HG03064 (cell line): ENCODE measurements around the gene RNF130.
"Not testable (repeated sequence)": the region's sequence is repeated elsewhere in the genome, so short reads cannot be mapped to it uniquely, and the experiment has no call there.

Source experiments
- ATAC-seq: cut with Tn5 transposase; IDR thresholded peaks from one replicate; pipeline ENCODE4 v1.9.1; 2021; ENCODE audit warnings: low read depth; ENCODE audit not compliant: unreplicated experiment

Gene RNF130

GRCh38 chr5:180026734-180027458 is 44.7 kb downstream of the RNF130 start:
- no peak for ATAC-seq

DNA sequence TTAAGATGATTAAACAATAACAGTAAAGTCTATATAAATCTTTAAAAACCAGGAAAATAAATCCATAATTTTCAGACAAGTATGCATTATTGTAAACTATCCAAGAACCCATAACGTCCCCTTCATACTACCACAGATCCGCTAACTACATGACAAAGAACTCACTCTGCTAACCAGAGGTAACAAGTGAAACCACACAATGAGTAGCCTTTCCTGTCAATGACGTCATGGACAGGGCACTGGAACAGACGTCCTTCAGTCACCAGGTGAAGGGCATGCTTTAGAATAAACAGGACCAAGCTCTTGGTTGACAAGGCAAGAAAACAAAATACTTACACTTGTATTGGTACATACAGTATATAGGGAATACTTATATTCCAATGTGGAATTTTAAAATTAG is 45.2 kb downstream of the RNF130 start:
- no peak for ATAC-seq

DNA sequence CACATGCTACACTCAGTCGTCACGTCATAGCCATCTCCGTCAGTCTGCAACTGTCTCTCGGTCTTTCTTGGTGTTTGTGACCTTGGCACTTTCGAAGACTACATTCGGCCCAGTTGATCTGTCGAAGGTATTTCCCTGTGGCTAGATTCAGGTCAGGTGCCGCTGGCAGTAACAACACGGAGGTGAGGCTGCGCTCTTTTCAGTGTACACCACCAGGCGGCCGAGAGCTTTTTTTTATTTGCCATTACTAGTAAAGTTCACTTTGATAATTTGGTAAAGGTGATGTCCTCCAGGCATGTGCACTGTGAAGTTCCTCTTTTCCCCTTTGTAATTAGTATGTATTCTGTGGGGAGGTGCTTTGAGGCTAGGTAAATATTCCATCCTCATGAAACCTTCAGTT is 49.7 kb downstream of the RNF130 start:
- no peak for ATAC-seq

GRCh38 chr5:180020176-180020575 is 51.4 kb downstream of the RNF130 start:
- ATAC-seq, result no peak

- no peak for ATAC-seq
These were observed 53.1 kb downstream of the RNF130 start for GRCh38 chr5:180018347-180019060.

GRCh38 chr5:180015523-180015922 is 56.0 kb downstream of the RNF130 start:
- ATAC-seq, result not testable (repeated sequence)

GRCh38 chr5:180013678-180014077 is 57.9 kb downstream of the RNF130 start:
- no peak for ATAC-seq

- no peak for ATAC-seq
These were observed 59.2 kb downstream of the RNF130 start for GRCh38 chr5:180012316-180012715.

DNA sequence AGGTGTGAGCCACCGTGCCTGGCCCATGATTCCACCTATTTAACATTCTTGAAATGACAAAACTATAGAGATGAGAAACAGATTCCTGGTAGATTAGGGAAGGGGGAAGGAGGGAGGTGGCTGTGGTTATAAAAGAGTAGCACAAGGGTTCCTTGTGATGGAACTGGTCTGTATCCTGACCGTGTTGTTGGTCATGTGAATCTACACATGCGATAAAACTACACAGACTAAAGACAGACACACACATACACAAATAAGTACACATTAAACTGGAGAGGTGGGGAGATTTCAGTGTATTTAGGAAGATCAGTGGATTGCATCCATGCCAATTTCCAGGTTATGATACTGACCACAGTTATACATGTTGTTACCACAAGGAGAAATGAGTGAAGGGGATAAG is 60.9 kb downstream of the RNF130 start:
- ATAC-seq, result no peak

- ATAC-seq, result no peak
These were observed 62.0 kb downstream of the RNF130 start for GRCh38 chr5:180009581-180009980.

DNA sequence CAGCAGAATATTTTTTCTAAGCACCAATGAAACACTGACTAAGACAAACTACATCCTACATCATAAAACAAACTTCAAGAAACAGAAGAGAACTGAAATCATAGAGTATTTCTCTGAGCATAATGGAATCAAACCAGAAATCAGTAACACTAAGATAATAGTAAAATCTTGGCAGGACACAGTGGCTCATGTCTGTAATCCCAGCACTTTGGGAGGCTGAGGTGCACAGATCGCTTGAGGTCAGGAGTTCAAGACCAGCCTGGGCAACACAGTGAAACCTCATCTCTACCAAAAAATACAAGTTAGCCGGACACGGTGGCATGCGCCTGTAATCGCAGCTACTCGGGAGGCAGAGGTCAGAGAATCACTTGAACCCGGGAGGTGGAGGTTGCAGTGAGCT is 63.1 kb downstream of the RNF130 start:
- no peak for ATAC-seq

GRCh38 chr5:180007582-180007981 is 64.0 kb downstream of the RNF130 start:
- no peak for ATAC-seq

GRCh38 chr5:180006141-180006540 is 65.4 kb downstream of the RNF130 start:
- ATAC-seq, result no peak

DNA sequence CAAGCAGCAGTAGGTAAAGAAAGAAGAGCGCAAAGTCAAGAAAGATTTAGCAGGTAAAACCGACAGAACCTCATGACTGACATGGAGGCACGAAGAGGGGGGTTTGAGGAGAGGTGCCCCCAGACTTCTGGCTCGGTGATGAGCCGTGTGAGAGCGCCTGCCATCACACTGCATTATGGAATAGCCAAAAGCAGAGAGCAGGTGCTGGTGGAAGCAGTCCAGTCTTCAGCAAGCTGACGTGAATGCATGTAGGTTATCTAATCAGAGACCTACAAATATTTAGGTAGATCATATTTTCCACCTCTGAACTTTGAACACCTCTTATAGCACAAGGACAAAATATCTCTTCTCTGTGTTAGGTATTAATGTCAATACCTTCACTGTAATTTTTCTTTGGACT is 68.4 kb downstream of the RNF130 start:
- no peak for ATAC-seq

DNA sequence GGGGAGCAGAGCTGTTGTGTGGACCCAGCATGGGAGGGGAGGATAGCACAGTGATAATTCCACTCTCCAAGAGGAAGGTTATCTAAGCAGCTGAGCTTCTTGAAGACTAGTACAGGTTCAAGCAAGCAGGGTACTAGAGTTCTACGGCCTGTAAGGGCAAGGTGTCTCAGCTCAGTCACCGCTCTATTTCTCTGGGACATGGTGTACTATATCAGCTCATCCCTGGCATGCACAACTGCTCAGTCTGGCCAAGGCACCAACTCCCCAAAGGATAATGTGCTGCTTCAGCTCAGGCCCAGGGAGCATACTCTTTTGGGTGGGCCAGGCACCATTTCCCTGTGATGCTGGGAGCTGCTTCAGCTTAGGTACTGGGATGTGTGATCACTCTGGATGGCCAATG is 69.8 kb downstream of the RNF130 start:
- no peak for ATAC-seq

DNA sequence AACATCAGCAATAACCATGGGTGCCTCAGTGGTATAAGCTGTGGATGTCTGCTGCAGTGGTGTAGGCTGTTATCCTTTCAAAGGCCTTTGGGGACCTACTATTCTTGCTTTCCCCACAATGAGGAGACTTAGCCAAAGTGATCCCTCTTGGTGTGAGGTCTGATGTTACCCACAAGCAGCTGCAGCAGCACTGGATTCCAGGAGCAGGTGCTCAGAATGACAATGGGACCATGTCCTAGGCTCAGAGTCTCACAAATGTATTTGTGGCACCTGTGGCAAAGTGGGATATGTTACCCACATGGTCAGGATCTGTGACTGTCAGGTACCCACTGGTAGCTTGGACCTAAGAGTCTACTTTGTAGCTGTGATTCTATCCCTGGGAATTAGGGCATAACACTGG is 70.4 kb downstream of the RNF130 start:
- ATAC-seq, result no peak

DNA sequence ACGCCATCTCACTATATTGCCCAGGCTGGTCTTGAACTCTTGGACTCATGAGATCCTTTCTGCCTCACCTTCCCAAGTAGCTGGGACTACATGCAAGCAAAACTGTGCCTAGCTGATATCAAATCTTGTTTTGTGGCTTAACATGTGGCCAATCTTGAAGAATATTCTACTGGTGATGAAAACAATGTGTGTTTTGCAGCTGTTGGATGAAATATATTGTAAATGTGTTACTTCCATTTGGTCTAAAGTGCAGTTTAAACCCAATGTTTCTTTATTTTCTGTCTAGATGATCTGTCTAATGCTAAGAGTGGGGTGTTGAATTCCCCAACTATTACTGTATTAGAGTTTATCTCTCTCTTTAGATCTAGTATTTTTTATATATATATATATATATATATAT is 73.1 kb downstream of the RNF130 start:
- ATAC-seq, result no peak

GRCh38 chr5:179994583-179995323 is 76.8 kb downstream of the RNF130 start:
- no peak for ATAC-seq

GRCh38 chr5:179992855-179993254 is 78.7 kb downstream of the RNF130 start:
- not testable (repeated sequence) for ATAC-seq

GRCh38 chr5:179991106-179991505 is 80.5 kb downstream of the RNF130 start:
- ATAC-seq, result no peak

GRCh38 chr5:179990525-179990924 is 81.0 kb downstream of the RNF130 start:
- not testable (repeated sequence) for ATAC-seq
